ENCODE measurements around the gene PVALEF. TPM values are rescaled to one million over a fixed set of nuclear protein-coding genes. Genes with fewer than 3 reads are reported as not detected.

PVALEF gene
- total and polyA plus RNA-seq, 2 of the 8 experiments (the other 6 are each of a cell fraction or from before 2014, with no cell fraction given) = 0.03 TPM; not detected in 1

- Histone ChIP-seq H3K4me2 (ENCODE audit: insufficient read depth in 1 of 2, low read depth in 2 of 2, low read length in 2 of 2) (no peak overlapping the region), H2BK120ac (replicated peaks; ENCODE audit: low read depth, low read length) (no peak overlapping the region), H3K79me1 (ENCODE audit: low read depth, low read length) (no peaks in the 10 kb centered on the region), H3K9me3 (ENCODE audit: insufficient read depth in 2 of 2, low read depth in 1 of 2, low read length in 1 of 2) (no peaks in the 10 kb centered on the region; a peak in 1 of 4 replicates), H3K27ac (ENCODE audit: low read depth, low read length) (no peak overlapping the region), H4K8ac (ENCODE audit: extremely low read depth, insufficient read depth, low read length) (peak overlapping the region; percentile 79), H3K23ac (ENCODE audit: insufficient read length) (no peak overlapping the region), H3K18ac (ENCODE audit: extremely low read depth, low read length) (no peak overlapping the region), H3K79me2 (ENCODE audit: control insufficient read depth in 1 of 2, insufficient read depth in 2 of 2, low read length in 2 of 2) (no peaks in the 10 kb centered on the region), H3K4me3 (ENCODE audit: extremely low read depth in 1 of 4, insufficient read depth in 2 of 4, low read depth in 3 of 4, low read length in 4 of 4) (no peak overlapping the region), H4K20me1 (replicated peaks in 1 of 2; ENCODE audit: control insufficient read depth in 1 of 2, insufficient read depth in 2 of 2, low read length in 2 of 2) (peaks cover 0 to 5% of the 10 kb centered on the region in 2 experiments), H3K36me3 (ENCODE audit: control insufficient read depth in 2 of 4, insufficient read depth in 4 of 4, low read length in 3 of 4) (peaks cover 0 to 7% (median 0%) of the 10 kb centered on the region in 4 experiments; a peak in 3 of 8 replicates), H3K56ac (replicated peaks; ENCODE audit: insufficient read length, low read depth, low read length) (no peak overlapping the region), H2BK15ac (ENCODE audit: low read length) (no peak overlapping the region), H2BK5ac (ENCODE audit: low read depth, low read length) (no peak overlapping the region), H3K14ac (ENCODE audit: insufficient read length) (no peak overlapping the region), H3K9ac (replicated peaks in 1 of 4; ENCODE audit: extremely low read depth in 1 of 4, low read depth in 3 of 4, low read length in 3 of 4) (no peak overlapping the region; a peak in 1 of 7 replicates), H3K23me2 (ENCODE audit: low read depth, low read length) (no peaks in the 10 kb centered on the region), H4K91ac (replicated peaks; ENCODE audit: insufficient read length, low read length) (no peak overlapping the region), H3K27me3 (replicated peaks in 1 of 4; ENCODE audit: control insufficient read depth in 3 of 4, extremely low read depth in 1 of 4, insufficient read depth in 3 of 4, low read length in 3 of 4) (no peaks in the 10 kb centered on the region), H3K4ac (replicated peaks; ENCODE audit: insufficient read length, low read depth, low read length) (no peak overlapping the region), H3K4me1 (replicated peaks in 1 of 4; ENCODE audit: control insufficient read depth in 3 of 4, insufficient read depth in 4 of 4, low read length in 3 of 4) (peaks cover 0 to 5% (median under 1%) of the 10 kb centered on the region in 4 experiments; a peak in 2 of 7 replicates), H4K5ac (ENCODE audit: insufficient read length, low read depth, low read length) (no peak overlapping the region), H2AFZ (ENCODE audit: low read length) (no peak overlapping the region), H2BK12ac (ENCODE audit: low read depth, low read length) (no peak overlapping the region), H2AK5ac (ENCODE audit: low read depth, low read length) (no peak overlapping the region), H2BK20ac (ENCODE audit: low read length) (no peak overlapping the region)
- ChIA-PET CTCF (ENCODE audit: partially characterized antibody) (interaction anchor here (0.7 to 3.2 kb wide), 9 partner anchors 10 to 59 kb away, joined by 3 to 23 read pairs (median 4); no protein-coding TSS in a partner anchor), POLR2A (ENCODE audit: partially characterized antibody) (interaction anchor here (1.0 kb wide), 1 partner anchor 183 kb away, joined by 4 read pairs; no protein-coding TSS in a partner anchor)
- DNase-seq (ENCODE audit: low read depth in 1 of 2, low spot score in 2 of 2) (no peak), FAIRE-seq (no peak)
- 91% methylated on average over 23 of the region's 26 CpGs; no CpG with 5 or more reads in 1 of the 2 experiments for WGBS, 2 experiments (ENCODE audit: extremely low coverage in 1 of 2, insufficient coverage in 1 of 2, insufficient read length in 1 of 2, insufficient replicate concordance in 2 of 2, low coverage in 1 of 2, low lambda C conversion rate in 2 of 2, missing lambda C conversion rate in 1 of 2)
- TF ChIP-seq KDM4A (IDR thresholded peaks at IDR 0.05; ENCODE audit: low read depth, low read length, severe bottlenecking) = no peak
- TF ChIP-seq RAD21 (IDR thresholded peaks at IDR 0.05 in 1 of 2, conservative IDR thresholded peaks at IDR 0.05 in 1 of 2; ENCODE audit: low read depth in 2 of 2, low read length in 2 of 2) = no peak
- no peak for TF ChIP-seq SUZ12 (IDR thresholded peaks at IDR 0.05; ENCODE audit: low read length)
- no peak for TF ChIP-seq SIX5 (IDR thresholded peaks at IDR 0.05; ENCODE audit: low read depth, low read length)
- TF ChIP-seq E2F6 (IDR thresholded peaks at IDR 0.05) = no peak
- TF ChIP-seq PHF8 (conservative IDR thresholded peaks at IDR 0.05; ENCODE audit: low read depth, low read length) = no peak
- no peak for TF ChIP-seq HDAC6 (IDR thresholded peaks at IDR 0.05; ENCODE audit: low read depth, low read length)
- no peak for TF ChIP-seq BCL11A (IDR thresholded peaks at IDR 0.05; ENCODE audit: low read depth in 2 of 2, low read length in 2 of 2)
- no peak for TF ChIP-seq USF2 (IDR thresholded peaks at IDR 0.05; ENCODE audit: low read length)
These were observed 22.5 kb downstream of the PVALEF start for GRCh38 chr17:81187586-81188490.
